ENCODE results near the gene INSL3. TPM values are rescaled to one million over a fixed set of nuclear protein-coding genes. Genes with fewer than 3 reads are reported as not detected.

INSL3 gene
- total and polyA plus RNA-seq, 2 of the 13 experiments (the other 11 are each of a cell fraction or from before 2014, with no cell fraction given) = 0.30 TPM; not detected in 1

GRCh38 chr19:17855280-17856152, 34.2 kb upstream of the INSL3 start (continued):
- TF ChIP-seq ZNF414 (CRISPR knock-in tag; IDR thresholded peaks at IDR 0.05) (no peak), KLF15 (CRISPR knock-in tag; IDR thresholded peaks at IDR 0.05; ENCODE audit: borderline replicate concordance) (no peak), ZBTB39 (CRISPR knock-in tag; IDR thresholded peaks at IDR 0.05) (no peak), SP4 (CRISPR knock-in tag; IDR thresholded peaks at IDR 0.05) (no peak), ZNF263 (CRISPR knock-in tag; IDR thresholded peaks at IDR 0.05) (no peak), PAX8 (CRISPR knock-in tag; IDR thresholded peaks at IDR 0.05; ENCODE audit: borderline replicate concordance) (no peak), TEF (CRISPR knock-in tag; IDR thresholded peaks at IDR 0.05) (no peak), KAT7 (CRISPR knock-in tag; IDR thresholded peaks at IDR 0.05; ENCODE audit: borderline replicate concordance) (no peak), ATM (IDR thresholded peaks at IDR 0.05; ENCODE audit: borderline replicate concordance) (no peak), ZNF484 (CRISPR knock-in tag; IDR thresholded peaks at IDR 0.05; ENCODE audit: borderline replicate concordance, low read depth) (no peak), ZC3H4 (CRISPR knock-in tag; IDR thresholded peaks at IDR 0.05; ENCODE audit: borderline replicate concordance) (no peak), ZNF724P (CRISPR knock-in tag; IDR thresholded peaks at IDR 0.05; ENCODE audit: borderline replicate concordance) (no peak), ZSCAN12 (CRISPR knock-in tag; IDR thresholded peaks at IDR 0.05) (no peak)
- TF ChIP-seq, protein P1, sequence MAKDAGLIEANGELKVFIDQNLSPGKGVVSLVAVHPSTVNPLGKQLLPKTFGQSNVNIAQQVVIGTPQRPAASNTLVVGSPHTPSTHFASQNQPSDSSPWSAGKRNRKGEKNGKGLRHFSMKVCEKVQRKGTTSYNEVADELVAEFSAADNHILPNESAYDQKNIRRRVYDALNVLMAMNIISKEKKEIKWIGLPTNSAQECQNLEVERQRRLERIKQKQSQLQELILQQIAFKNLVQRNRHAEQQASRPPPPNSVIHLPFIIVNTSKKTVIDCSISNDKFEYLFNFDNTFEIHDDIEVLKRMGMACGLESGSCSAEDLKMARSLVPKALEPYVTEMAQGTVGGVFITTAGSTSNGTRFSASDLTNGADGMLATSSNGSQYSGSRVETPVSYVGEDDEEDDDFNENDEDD (CRISPR knock-in tag; IDR thresholded peaks at IDR 0.05; ENCODE audit: borderline replicate concordance) = no peak
- TF ChIP-seq, protein P2, sequence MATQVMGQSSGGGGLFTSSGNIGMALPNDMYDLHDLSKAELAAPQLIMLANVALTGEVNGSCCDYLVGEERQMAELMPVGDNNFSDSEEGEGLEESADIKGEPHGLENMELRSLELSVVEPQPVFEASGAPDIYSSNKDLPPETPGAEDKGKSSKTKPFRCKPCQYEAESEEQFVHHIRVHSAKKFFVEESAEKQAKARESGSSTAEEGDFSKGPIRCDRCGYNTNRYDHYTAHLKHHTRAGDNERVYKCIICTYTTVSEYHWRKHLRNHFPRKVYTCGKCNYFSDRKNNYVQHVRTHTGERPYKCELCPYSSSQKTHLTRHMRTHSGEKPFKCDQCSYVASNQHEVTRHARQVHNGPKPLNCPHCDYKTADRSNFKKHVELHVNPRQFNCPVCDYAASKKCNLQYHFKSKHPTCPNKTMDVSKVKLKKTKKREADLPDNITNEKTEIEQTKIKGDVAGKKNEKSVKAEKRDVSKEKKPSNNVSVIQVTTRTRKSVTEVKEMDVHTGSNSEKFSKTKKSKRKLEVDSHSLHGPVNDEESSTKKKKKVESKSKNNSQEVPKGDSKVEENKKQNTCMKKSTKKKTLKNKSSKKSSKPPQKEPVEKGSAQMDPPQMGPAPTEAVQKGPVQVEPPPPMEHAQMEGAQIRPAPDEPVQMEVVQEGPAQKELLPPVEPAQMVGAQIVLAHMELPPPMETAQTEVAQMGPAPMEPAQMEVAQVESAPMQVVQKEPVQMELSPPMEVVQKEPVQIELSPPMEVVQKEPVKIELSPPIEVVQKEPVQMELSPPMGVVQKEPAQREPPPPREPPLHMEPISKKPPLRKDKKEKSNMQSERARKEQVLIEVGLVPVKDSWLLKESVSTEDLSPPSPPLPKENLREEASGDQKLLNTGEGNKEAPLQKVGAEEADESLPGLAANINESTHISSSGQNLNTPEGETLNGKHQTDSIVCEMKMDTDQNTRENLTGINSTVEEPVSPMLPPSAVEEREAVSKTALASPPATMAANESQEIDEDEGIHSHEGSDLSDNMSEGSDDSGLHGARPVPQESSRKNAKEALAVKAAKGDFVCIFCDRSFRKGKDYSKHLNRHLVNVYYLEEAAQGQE (IDR thresholded peaks at IDR 0.05; ENCODE audit: borderline replicate concordance in 1 of 2, low read depth in 1 of 2, low read length in 2 of 2) = no peak
- TF ChIP-seq, protein P3, sequence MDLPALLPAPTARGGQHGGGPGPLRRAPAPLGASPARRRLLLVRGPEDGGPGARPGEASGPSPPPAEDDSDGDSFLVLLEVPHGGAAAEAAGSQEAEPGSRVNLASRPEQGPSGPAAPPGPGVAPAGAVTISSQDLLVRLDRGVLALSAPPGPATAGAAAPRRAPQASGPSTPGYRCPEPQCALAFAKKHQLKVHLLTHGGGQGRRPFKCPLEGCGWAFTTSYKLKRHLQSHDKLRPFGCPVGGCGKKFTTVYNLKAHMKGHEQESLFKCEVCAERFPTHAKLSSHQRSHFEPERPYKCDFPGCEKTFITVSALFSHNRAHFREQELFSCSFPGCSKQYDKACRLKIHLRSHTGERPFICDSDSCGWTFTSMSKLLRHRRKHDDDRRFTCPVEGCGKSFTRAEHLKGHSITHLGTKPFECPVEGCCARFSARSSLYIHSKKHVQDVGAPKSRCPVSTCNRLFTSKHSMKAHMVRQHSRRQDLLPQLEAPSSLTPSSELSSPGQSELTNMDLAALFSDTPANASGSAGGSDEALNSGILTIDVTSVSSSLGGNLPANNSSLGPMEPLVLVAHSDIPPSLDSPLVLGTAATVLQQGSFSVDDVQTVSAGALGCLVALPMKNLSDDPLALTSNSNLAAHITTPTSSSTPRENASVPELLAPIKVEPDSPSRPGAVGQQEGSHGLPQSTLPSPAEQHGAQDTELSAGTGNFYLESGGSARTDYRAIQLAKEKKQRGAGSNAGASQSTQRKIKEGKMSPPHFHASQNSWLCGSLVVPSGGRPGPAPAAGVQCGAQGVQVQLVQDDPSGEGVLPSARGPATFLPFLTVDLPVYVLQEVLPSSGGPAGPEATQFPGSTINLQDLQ (CRISPR knock-in tag; IDR thresholded peaks at IDR 0.05) = no peak
